Pancreas (tissue), 10 donors: Measurements from ENCODE around the gene SLC12A6. TPM values are rescaled to one million over a fixed set of nuclear protein-coding genes. Genes with fewer than 3 reads are reported as not detected.
"Not testable (repeated sequence)": the region's sequence is repeated elsewhere in the genome, so short reads cannot be mapped to it uniquely, and the experiment has no call there.

Experiments used
- ATAC-seq, 4 donors: fragments of 200-7000 bp; cut with Tn5 transposase; one replicate each; pipeline versions ENCODE4 v1.8.0 to v1.9.1; 2020; ENCODE audit warnings: mild to moderate bottlenecking in 4 of 4, moderate library complexity in 4 of 4
- DNase-seq, 6 donors: peaks; one replicate each; pipeline ENCODE4 v3.0.0-alpha.2; 2020
- FAIRE-seq: peaks from 2 replicates; lab custom pipeline; 2012; peaks lifted over from hg19 to GRCh38; lab: Jason Lieb, UNC
- H3K27ac ChIP-seq, 4 donors: fragments of 200-600 bp; sonication (generic); 1 replicate in 3 of 4; 2 replicates in 1 of 4; pipeline versions ENCODE4 v1.5.0 to v1.8.0; 2020
- H3K27me3 ChIP-seq, 4 donors: fragments of 200-600 bp; one replicate each; pipeline ENCODE4 v1.8.0; 2021
- H3K36me3 ChIP-seq, 3 donors: fragments of 200-600 bp; sonication (generic) in 1 of 3; one replicate each; pipeline versions ENCODE4 v1.5.0 to v1.8.0; 2020 to 2021
- H3K4me1 ChIP-seq, 3 donors: fragments of 200-600 bp; one replicate each; pipeline ENCODE4 v1.8.0; 2021
- H3K4me3 ChIP-seq, 4 donors: fragments of 200-600 bp; sonication (generic) in 2 of 4; one replicate each; pipeline versions ENCODE4 v1.5.0 to v1.8.0; 2020 to 2021
- H3K9me3 ChIP-seq, 4 donors: fragments of 200-600 bp; one replicate each; pipeline ENCODE4 v1.8.0; 2021
- CTCF ChIP-seq, 4 donors: fragments of 200-600 bp; sonication (generic) in 3 of 4; IDR thresholded peaks; one replicate each; pipeline versions ENCODE4 v1.5.0 to v1.8.0; 2021; ENCODE audit warnings: antibody characterized with exemption in 4 of 4
- WGBS, 2 donors: extraction: QIAGEN DNeasy Blood & Tissue Kit; methylation state at CpG; one replicate each; pipeline ENCODE4 v1.1.7; 2013; 5-methylcytosine and 5-hydroxymethylcytosine counted together
- intact Hi-C, 3 donors: fragments of 100-400 bp; cut with DNase I; formaldehyde crosslinking; loops; one replicate each; pipeline versions ENCODE4 v1.11.1 to v1.14.2; 2022
- polyA plus RNA-seq, 2 donors: library from polyadenylated mRNA; stranded (reverse); fragments of 200-250 nt; gene quantifications; one replicate each; pipeline ENCODE4 v1.2.3, GENCODE V29; 2013
- total RNA-seq, 6 donors: library from RNA; stranded (reverse); fragmentation: NEBNext Ultra II Directional in 4 of 6; extraction: Animal tissue kit (Norgen Biotek cat#: 25700) in 4 of 6; gene quantifications; one replicate each; pipeline versions ENCODE4 v1.2.1 to v1.2.4, GENCODE V29; 2021 to 2023
- donor health status: healthy with polysubstance abuse.
- donor health status: DM: no; HTN: no; CAD: no; lungs with moderate emphysema.
- donor health status: DM: no; HTN: no; CAD: no.
- donor health status: control.
- donor health status: control.
- donor health status: Bipolar disorder and iron deficiency.
- donor health status: DM: yes; HTN: yes; CAD: no.
- donor health status: DM: no; HTN: no; CAD: no.
- donor health status: DM: no; HTN: no; CAD: no.
- donor health status: DM: yes; HTN: yes; CAD: no.

SLC12A6 gene
- total and polyA plus RNA-seq, 8 donors, result 2.5 to 13.1 (median 6.0) TPM

DNA sequence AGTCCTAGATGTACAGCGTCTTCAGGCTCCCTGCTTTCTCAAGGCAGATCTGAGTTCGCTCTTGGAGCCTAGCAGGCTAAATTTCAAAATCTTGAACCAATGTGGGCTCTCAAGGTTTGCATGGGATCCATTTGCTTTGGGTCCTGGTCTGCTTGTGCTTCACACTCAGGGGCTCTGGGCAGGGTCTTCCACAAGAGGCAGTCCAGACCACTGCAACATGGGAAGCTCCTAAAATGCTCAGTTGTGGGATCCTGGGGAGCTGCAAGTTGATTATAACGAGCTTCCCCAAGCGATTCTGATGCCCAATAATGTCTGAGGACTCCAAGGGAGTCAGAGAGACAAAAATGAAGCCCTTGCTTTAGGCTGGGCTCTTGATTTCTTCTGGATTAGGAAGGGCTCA, 12.2 kb upstream of the SLC12A6 start:
- no peak overlapping the region for H3K4me3 ChIP-seq
- H3K36me3 ChIP-seq, result no peaks in the 10 kb centered on the region
- no peaks in the 10 kb centered on the region for H3K4me1 ChIP-seq
- no peak for TF ChIP-seq CTCF (IDR thresholded peaks at IDR 0.05)
- 60 to 75% methylated on average over 4 of the region's 4 CpGs for WGBS, 2 donors
- H3K27ac ChIP-seq, result no peak overlapping the region
- no peaks in the 10 kb centered on the region for H3K27me3 ChIP-seq
- DNase-seq (no peak), ATAC-seq (no peak), FAIRE-seq (no peak)
- H3K9me3 ChIP-seq, result no peaks in the 10 kb centered on the region
- intact Hi-C loops, result no loop called here

DNA sequence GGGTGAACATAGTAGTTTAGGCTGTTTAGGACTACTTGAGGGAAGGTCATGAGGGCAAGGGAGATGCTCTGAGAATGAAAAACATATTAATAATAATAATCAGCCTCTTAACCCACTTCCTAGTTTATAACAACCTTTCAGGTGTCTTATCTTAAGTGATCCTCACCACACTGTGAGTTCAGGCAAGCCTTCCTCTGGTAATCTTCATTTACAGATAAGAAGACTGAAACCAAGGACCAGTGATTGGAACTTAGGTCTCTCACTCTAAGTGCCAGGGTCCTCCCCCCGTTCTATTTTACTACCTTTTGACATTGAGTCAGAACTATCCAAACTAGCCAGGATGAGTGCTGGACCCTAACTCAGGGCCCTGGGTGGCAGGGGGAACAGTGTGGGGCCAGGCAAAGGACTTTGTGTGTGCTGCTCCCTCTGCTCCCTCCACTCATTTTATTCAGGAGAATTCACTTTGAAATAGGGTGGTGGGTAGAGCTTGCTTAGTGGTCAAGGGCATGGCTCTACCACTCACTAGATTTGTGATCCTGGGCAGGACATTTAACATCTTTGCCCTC, 11.2 kb upstream of the SLC12A6 start:
- FAIRE-seq (no peak), ATAC-seq (no peak), DNase-seq (no peak)
- WGBS, 2 donors, result 32% methylated on average over 1 of the region's 1 CpG
- no peaks in the 10 kb centered on the region for H3K4me1 ChIP-seq
- no peak overlapping the region for H3K27ac ChIP-seq
- H3K36me3 ChIP-seq, result no peaks in the 10 kb centered on the region
- H3K27me3 ChIP-seq, result no peaks in the 10 kb centered on the region
- no peak for TF ChIP-seq CTCF (IDR thresholded peaks at IDR 0.05)
- no peaks in the 10 kb centered on the region for H3K9me3 ChIP-seq
- no peak overlapping the region for H3K4me3 ChIP-seq
- intact Hi-C loops, result no loop called here

- ATAC-seq (no peak), FAIRE-seq (no peak)
- 67 to 72% methylated on average over 13 of the region's 13 CpGs for WGBS, 2 donors
These were observed 10.5 kb upstream of the SLC12A6 start for GRCh38 chr15:34347951-34348638.

DNA sequence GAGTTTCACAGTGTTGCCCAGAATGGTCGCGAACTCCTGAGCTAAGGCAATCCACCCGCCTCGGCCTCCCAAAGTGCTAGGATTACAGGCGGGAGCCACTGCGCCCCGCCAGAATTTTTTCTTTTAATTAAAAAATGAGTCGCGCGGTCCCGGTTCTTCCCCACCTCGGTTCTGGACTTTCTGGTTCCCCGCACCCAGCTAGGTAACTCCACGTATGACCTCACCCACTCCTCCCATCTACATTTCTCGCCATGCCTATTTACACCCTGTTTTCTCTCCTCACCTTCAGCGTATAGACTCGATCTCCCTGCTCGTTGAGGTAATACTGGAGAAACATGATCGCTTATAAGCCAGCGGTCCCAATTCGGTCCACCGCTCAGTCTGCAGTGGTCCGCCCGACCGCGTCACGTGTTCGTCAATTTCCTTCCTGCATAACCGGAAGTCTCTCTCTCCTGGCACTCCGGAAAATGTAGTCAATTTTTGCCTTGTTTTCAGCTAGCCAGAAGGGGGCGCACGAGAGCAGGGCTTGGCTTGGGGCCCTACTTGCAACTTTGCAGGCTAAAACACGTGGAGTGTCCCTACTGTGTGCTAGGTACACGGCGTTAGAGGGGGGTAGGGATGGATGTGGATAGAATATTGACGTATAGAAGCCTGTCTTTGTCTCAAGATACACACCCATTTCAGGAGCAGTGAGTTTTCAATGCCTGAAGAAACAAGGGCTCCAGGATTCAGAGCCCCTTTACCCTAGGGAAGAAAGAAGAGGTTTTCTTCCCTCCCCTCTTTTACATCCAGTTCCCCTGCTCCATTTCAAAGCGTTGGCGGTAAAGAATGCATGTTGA, 5.4 kb upstream of the SLC12A6 start, which contains the start of the genes NOP10 and NUTM1:
TSS of gene NOP10 (minus strand) at position 400 of the 839 bp plus-strand sequence. CDS start at position 337, 63 bp downstream.
TSS of gene NUTM1 (plus strand) at position 579 of the 839 bp plus-strand sequence. CDS start 382 bp downstream, outside the sequence.
- FAIRE-seq, result no peak
- intact Hi-C loops, result loop anchor here in 1 of 3 donors (5.0 kb wide), 1 partner anchor 244 kb away; no protein-coding TSS in a partner anchor
- ATAC-seq, result peak; percentile 96 to 98 (median 98)
- no peaks in the 10 kb centered on the region for H3K27me3 ChIP-seq
- peak; percentile 84 to 97 (median 89) for DNase-seq
- WGBS, 2 donors, result 1% methylated on average over 38 of the region's 38 CpGs
- H3K9me3 ChIP-seq, result no peaks in the 10 kb centered on the region
- no peaks in the 10 kb centered on the region for H3K36me3 ChIP-seq
- peaks cover 0 to 9% (median 0%) of the 10 kb centered on the region in 3 donors for H3K4me1 ChIP-seq
- TF ChIP-seq CTCF (IDR thresholded peaks at IDR 0.05), result peak; percentile 84 to 93 (median 91)
- peak within 1 kb of the TSS; percentile 61 to 89 (median 87) for H3K27ac ChIP-seq
- peak within 1 kb of the TSS; percentile 47 to 85 (median 54) for H3K4me3 ChIP-seq

More at GRCh38 chr15:34347951-34348638, 10.5 kb upstream of the SLC12A6 start:
- TF ChIP-seq CTCF (IDR thresholded peaks at IDR 0.05), result no peak
- no peaks in the 10 kb centered on the region for H3K4me1 ChIP-seq
- no peak overlapping the region for H3K4me3 ChIP-seq
- no peaks in the 10 kb centered on the region for H3K36me3 ChIP-seq
- no peak overlapping the region for H3K27ac ChIP-seq
- intact Hi-C loops, result no loop called here
- DNase-seq, result no peak
- H3K9me3 ChIP-seq, result no peaks in the 10 kb centered on the region
- H3K27me3 ChIP-seq, result no peaks in the 10 kb centered on the region

DNA sequence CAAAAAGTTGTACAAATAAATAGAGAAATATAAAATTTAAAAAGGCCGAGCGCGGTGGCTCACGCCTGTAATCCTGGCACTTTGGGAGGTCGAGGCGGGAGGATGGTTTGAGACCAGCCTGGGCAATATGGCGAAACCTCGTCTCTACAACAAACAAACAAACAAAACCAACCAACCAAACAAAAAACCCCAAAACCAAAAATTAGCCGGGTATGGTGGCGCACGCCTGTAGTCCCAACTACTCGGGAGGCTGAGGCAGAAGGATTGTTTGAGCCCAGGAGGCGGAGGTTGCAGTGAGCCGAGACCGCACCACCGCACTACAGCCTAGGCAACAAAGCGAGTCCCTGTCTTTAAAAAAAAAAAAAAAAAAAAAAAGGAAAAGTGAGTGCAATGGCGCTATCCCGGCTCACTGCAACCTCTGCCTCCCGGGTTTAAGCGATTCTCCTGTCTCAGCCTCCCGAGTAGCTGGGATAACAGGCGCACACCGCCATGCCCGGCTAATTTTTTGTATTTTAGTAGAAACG, 4.7 kb upstream of the SLC12A6 start:
- WGBS, 2 donors, result 33 to 35% methylated on average over 26 of the region's 26 CpGs
- not testable (repeated sequence) for FAIRE-seq, DNase-seq, H3K9me3 ChIP-seq, H3K4me1 ChIP-seq, H3K36me3 ChIP-seq, H3K27me3 ChIP-seq
- ATAC-seq, result peak in 1 of 4 donors; percentile 5
- Histone ChIP-seq H3K27ac (peak overlapping the region; percentile 61 to 89 (median 87)), H3K4me3 (peak overlapping the region; percentile 47 to 85 (median 54))
- intact Hi-C loops, result loop anchor here in 1 of 3 donors (5.0 kb wide), 1 partner anchor 245 kb away; no protein-coding TSS in a partner anchor
